Fibroblast of skin of abdomen (primary cell): ENCODE results near the gene NKIRAS1.
A peak's percentile ranks its signal among the peaks of the same experiment; 100 is the strongest.
"Not testable (repeated sequence)": the region's sequence is repeated elsewhere in the genome, so short reads cannot be mapped to it uniquely, and the experiment has no call there.

ENCODE experiments used
- DNase-seq: peaks from one replicate; pipeline ENCODE4 v3.0.0-alpha.2; 2013

Gene NKIRAS1

DNA sequence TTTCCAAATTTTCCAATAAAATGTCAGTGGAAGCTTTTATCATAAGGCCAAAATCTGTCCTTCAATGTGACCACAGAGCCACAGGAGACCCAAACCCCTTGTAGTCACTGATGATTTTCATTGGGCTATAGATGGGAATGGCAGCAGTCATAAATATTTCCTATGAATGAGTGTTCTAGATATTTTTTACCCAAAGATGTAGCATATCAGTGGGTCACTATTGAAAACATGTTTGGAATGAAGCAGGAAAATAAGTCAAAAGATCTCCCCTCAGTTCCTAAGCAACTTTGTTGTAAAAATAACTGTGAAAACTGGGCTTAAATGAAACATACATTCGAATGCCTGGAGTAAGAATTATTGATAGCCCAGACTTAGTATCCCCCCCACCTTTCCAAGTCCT, 49.0 kb downstream of the NKIRAS1 start:
- peak; percentile 23 for DNase-seq

DNA sequence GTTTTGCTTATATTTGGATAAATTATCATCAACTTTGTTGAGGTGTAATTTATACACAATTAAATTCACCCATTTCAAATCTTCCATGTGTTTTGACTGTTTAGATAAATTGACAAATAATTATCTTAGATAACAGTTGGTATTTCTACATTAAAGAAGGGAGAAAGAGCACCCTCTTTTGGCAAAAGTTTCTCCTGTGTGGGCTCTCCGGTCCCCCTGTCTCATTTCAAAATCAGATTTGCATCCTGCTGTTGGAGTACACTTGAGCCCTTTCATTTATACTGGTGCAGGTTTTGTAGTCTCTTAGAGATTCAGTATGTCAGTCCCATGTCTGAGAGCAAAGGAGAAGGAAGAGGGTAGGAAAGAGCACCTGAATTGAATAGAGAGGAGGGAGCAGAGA, 49.4 kb downstream of the NKIRAS1 start:
- DNase-seq, result no peak

GRCh38 chr3:23865595-23866396, 51.0 kb downstream of the NKIRAS1 start:
- peak; percentile 11 for DNase-seq

DNA sequence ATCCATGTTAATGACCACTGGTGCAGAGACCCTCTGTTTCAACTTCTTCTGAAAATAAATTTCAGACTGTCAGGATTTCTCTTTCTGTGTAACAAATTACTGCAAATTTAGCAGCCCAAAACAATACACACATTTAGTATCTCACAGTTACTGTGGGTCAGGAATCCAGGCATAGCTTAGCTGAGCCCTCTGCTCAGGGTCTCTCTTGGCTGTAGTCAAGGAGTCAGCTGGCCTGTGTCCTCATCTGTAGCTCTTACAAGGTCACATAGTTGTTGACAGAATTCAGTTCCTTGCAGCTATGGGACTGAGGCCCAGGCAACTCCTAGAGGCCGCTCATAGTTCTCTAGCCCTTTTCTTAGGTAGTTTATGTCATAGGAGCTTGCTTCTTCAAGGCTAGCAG, 51.9 kb downstream of the NKIRAS1 start:
- DNase-seq, result no peak

DNA sequence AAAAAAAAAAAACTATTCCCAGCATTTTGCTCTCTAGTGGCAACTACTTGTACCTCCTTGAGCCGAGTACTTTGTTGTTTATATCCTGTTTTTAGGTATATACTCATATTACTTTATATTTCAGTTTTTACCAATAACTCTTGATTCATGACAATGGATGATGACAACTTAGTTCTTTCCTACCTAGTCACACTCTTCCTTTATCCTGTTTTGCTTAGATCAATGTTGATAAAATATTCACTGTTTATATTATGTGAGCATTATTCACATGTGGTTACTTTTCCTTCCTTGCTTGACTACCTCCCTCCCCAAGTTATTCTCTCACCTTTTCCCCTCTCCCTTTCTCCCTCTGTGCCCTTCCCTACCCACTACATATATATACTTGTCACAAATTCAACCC, 53.7 kb downstream of the NKIRAS1 start:
- DNase-seq, result no peak

DNA sequence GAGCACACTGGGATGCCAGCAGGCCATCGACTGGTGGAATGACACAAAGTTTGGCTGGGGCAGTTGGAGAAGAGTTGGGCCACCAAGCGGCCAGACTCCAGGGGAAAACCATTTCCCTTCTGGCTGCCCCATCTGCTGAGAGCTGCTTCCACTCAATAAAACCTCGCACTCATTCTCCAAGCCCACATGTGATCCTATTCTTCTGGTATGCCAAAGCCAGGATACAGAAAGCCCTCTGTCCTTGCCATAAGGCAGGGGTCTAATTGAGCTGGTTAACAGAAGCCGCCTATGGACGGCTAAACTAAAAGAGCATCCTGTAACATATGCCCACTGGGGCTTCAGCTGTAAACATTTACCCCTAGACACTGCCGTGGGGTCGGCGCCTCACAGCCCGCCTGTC, 55.1 kb downstream of the NKIRAS1 start:
- no peak for DNase-seq

DNA sequence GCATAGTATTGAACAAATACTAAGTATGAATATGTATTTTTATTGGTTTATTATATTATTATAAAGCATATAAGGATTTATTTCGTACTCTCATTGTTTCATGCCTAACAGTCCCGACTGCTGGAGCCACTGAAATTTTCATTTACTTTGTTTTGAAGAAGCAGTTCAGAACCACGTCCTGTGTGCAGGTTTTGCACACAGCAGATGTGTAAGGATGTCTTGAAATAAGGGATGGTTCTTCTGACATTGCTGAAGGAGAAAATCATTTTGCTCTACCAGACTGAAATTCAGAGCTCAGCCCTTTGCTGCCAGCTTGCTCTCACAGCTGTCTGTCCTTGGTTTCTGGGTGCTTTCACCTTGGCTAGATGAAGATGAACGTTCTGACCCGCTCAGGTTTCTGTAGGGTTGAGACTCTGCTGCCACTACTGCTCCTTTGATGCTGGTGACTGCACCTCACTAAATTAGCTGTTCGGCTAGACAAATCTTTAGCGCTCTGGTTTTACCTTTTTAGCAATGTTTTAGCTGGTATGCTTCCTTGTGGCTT, 56.9 kb downstream of the NKIRAS1 start:
- no peak for DNase-seq

- no peak for DNase-seq
These were observed 57.6 kb downstream of the NKIRAS1 start for GRCh38 chr3:23859012-23859743.

GRCh38 chr3:23856286-23856685, 60.5 kb downstream of the NKIRAS1 start:
- DNase-seq, result peak; percentile 36

DNA sequence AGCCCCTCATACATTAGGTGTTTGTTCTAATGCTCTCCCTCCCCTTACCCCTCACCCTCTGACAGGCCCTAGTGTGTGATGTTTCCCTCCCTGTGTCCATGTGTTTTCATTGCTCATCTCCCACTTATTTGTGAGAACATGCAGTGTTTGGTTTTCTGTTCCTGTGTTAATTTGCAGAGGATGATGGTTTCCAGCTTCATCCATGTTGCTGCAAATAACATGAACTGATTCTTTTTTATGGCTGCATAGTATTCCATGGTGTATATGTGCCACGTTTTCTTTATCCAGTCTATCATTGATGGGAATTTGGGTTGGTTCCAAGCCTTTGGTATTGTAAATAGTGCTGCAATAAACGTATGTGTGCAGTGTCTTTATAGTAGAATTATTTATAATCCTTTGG, 67.3 kb downstream of the NKIRAS1 start:
- DNase-seq, result not testable (repeated sequence)

DNA sequence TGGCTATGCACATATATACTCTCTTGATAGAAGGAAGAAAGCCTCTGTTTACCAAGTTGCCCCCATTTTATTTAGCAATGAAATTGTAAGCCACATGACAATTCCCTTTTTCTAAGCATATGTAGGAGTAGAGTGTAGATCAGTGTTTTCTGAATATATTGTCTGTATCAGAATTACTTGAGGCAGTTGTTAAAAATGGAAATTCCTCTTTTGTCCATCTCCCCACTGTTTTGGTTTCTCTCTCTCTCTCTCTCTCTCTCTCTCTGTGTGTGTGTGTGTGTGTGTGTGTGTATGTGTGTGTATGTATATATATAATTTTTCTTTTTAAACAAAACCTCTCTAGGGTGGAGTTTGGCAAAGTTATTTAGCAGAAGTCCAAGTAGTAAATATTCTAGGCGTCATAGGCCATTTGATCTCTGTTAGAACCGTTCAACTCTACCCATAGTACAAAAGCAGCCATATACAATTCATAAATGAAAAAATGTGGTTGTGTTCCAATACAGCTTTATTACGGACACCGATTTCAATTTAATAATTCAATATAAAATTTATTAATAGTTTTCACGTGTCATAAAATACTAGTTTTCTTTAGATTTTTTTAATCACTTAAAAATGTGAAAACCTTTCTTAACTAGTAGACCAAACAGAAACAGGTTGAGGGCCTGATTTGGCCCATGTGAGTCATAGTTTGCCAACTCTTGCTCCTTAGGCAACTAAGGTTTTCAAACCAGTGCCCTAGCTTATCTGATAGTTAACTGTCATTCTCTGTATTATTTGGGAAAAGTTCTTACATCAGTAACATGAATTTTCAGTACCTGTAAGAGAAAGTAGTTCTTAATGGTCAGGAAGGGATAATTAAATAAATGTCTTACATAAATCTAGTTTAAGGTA, 71.2 kb downstream of the NKIRAS1 start:
- no peak for DNase-seq

DNA sequence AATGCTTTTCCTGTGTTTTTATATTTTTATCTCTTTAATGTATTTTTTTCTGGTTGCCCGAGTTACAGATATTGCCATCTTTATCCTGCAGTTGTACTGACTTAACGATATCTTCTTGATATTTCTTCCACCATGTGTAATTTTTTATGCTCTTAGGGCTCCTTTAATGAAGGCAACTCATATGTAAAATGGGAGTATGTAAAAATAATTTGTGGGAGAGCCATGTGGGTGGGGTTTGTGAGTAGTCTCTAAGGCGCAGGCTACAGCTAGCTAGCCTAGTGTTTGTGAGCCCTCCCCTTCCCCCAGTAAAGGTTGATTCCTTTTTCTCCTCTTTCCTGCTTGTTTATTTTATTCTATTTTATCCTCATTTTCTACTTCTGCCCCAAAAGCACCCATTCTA, 72.9 kb downstream of the NKIRAS1 start:
- DNase-seq, result no peak
